ENCODE measurements around the gene PAIP1.

DNA sequence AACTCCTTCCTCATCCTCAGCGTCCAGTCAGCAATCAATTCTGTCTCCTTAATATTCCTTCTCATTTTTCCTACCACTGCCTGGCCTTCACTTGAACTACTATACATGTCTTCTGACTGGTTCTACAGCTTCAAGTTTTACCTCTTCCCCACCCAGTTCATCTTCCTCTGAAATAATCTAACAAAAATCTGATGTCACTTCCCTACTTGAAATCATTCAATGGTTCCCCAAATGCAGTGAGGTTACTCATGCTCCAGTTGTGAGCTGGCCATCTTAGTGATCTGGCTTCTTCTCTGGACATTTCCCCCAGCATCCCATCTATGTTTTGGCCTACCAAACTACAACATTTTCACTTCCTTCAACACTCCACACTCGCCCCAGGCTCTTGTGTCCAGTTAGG lies 58.3 kb downstream of the PAIP1 start:
- no peak for TF ChIP-seq POLR2A (IDR thresholded peaks at IDR 0.05)
- no peak for TF ChIP-seq CTCF (IDR thresholded peaks at IDR 0.05)

Data from right lobe of liver (tissue), 4 donors.